Neural crest cell (in vitro differentiated cells): ENCODE measurements around the gene CEACAM3. TPM values are rescaled to one million over a fixed set of nuclear protein-coding genes. Genes with fewer than 3 reads are reported as not detected.

ENCODE experiments used
- DNase-seq: peaks from one replicate; pipeline ENCODE4 v3.0.0; 2021; ENCODE audit warnings: low read depth, mixed read lengths, low spot score
- H3K27ac Mint-ChIP-seq: one replicate; pipeline ENCODE4 v1.8.0; 2021; ENCODE audit warnings: mild to moderate bottlenecking, mixed read lengths; ENCODE audit not compliant: unreplicated experiment
- H3K27me3 Mint-ChIP-seq: 2 replicates; pipeline ENCODE4 v1.8.0; 2021; ENCODE audit warnings: low read depth, mild to moderate bottlenecking, mixed read lengths
- H3K36me3 Mint-ChIP-seq: 2 replicates; pipeline ENCODE4 v1.8.0; 2021; ENCODE audit warnings: low read depth, mild to moderate bottlenecking, mixed read lengths
- H3K4me1 Mint-ChIP-seq: 2 replicates; pipeline ENCODE4 v1.8.0; 2021; ENCODE audit warnings: mixed read lengths
- H3K4me3 Mint-ChIP-seq: one replicate; pipeline ENCODE4 v1.8.0; 2021; ENCODE audit warnings: mild to moderate bottlenecking, mixed read lengths
- H3K9me3 Mint-ChIP-seq: 2 replicates; pipeline ENCODE4 v1.8.0; 2021; ENCODE audit warnings: mixed read lengths
- total RNA-seq: library from RNA; stranded (reverse); gene quantifications from 2 replicates; pipeline ENCODE4 v1.2.1, GENCODE V29; 2021
- TF ChIP-seq, protein P1 (sequence below): fragments of 200-600 bp; sonication (generic); conservative IDR thresholded peaks from 2 replicates; pipeline ENCODE4 v1.5.0; 2021; ENCODE audit warnings: antibody characterized with exemption, mild to moderate bottlenecking

The CEACAM3 gene
- total RNA-seq, 1 donor from 2014 or later: not detected

DNA sequence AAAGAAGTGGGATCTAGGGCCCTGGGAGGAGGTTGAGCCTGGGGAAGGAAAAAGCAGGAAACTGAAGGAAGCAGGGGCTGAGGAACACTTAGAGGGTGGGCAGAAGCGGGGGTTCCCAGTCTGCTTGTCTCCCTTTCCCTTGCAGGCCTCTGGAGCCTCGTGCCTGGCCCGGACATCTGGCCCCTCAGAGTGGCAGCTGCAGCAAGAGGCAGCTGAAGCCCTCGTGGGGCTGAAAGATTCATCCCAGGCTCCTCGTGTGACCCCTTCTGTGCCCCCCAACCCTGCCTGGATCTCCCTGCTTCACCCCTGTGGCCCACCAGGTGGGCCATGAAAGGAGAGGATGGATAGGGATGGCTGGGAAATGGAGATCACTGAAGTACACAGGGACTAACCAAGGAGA, 54.0 kb downstream of the CEACAM3 start:
- Mint-ChIP-seq H3K4me1 (no peaks in the 10 kb centered on the region), H3K36me3 (no peaks in the 10 kb centered on the region), H3K27ac (no peak overlapping the region), H3K27me3 (peaks cover 92% of the 10 kb centered on the region), H3K4me3 (no peak overlapping the region), H3K9me3 (no peaks in the 10 kb centered on the region)
- no peak for DNase-seq
- TF ChIP-seq, protein P1, sequence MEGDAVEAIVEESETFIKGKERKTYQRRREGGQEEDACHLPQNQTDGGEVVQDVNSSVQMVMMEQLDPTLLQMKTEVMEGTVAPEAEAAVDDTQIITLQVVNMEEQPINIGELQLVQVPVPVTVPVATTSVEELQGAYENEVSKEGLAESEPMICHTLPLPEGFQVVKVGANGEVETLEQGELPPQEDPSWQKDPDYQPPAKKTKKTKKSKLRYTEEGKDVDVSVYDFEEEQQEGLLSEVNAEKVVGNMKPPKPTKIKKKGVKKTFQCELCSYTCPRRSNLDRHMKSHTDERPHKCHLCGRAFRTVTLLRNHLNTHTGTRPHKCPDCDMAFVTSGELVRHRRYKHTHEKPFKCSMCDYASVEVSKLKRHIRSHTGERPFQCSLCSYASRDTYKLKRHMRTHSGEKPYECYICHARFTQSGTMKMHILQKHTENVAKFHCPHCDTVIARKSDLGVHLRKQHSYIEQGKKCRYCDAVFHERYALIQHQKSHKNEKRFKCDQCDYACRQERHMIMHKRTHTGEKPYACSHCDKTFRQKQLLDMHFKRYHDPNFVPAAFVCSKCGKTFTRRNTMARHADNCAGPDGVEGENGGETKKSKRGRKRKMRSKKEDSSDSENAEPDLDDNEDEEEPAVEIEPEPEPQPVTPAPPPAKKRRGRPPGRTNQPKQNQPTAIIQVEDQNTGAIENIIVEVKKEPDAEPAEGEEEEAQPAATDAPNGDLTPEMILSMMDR: no peak

DNA sequence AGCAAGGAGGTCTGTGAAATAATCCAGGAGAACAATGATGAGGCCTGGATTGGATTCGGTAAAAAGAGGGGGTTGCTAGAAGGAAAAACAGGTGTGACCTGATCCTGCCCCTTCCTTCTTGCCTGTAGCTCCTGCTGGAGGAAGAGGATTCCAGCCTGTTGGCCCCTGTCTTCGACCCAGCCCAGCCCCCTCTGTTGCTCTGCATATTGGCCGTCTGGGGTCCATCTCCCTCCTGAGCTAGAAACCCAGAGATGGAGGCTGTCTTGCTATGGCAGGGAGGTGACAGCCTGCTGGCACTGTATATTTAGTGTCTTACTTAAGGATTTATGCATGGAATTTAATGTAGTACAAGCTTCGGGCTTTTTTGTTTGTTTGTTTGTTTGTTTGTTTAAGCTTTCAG, 55.1 kb downstream of the CEACAM3 start:
- Mint-ChIP-seq H3K4me3 (no peak overlapping the region), H3K36me3 (no peaks in the 10 kb centered on the region), H3K27me3 (peaks cover 90% of the 10 kb centered on the region), H3K9me3 (no peaks in the 10 kb centered on the region), H3K4me1 (no peaks in the 10 kb centered on the region), H3K27ac (no peak overlapping the region)
- DNase-seq: no peak
- TF ChIP-seq, protein P1: no peak

DNA sequence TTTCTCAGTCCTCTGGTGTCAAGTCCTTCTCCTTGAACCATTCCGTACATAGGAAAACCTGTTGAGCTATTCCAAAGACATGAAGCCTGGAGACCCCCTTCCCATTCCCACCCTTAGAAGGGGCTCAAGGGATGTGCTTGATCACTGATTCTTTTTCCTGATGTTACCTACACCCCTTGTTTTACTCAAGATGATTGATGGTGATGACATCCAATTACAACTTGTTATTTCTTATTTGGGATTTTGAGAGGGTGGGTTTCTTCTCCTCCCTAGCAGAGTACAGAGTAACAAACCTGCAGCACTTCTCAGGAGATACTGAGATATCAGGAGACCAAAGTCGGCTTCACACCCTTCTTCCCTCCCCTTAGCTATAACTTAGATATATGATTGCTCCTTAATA, 57.0 kb downstream of the CEACAM3 start:
- no peaks in the 10 kb centered on the region for H3K9me3 Mint-ChIP-seq
- H3K27me3 Mint-ChIP-seq: peaks cover 95% of the 10 kb centered on the region
- no peak overlapping the region for H3K27ac Mint-ChIP-seq
- DNase-seq: no peak
- no peak overlapping the region for H3K4me3 Mint-ChIP-seq
- no peaks in the 10 kb centered on the region for H3K36me3 Mint-ChIP-seq
- no peaks in the 10 kb centered on the region for H3K4me1 Mint-ChIP-seq
- TF ChIP-seq, protein P1: no peak

DNA sequence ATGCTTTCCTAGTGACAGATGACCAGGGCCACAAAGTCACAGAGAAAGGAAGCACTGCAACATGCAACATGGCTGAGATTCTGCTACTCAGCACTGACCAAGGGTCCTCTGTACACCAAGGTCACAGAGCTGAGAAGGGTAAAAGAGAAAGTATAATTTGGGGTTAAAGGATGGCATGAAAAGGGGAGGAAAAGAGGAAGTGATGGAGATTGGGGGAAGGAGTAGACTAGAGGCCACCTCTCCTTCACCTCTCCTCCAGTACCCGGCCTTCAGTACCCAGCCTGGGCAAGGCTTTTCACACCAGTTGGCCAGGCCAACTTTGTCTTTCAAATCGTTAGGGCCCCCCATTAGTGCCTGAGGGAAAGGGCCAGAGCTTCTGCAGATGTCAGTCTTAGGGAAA, 57.4 kb downstream of the CEACAM3 start:
- Mint-ChIP-seq H3K9me3 (no peaks in the 10 kb centered on the region), H3K27ac (no peak overlapping the region), H3K27me3 (peaks cover 91% of the 10 kb centered on the region), H3K36me3 (no peaks in the 10 kb centered on the region), H3K4me1 (no peaks in the 10 kb centered on the region), H3K4me3 (no peak overlapping the region)
- TF ChIP-seq, protein P1: no peak
- no peak for DNase-seq

DNA sequence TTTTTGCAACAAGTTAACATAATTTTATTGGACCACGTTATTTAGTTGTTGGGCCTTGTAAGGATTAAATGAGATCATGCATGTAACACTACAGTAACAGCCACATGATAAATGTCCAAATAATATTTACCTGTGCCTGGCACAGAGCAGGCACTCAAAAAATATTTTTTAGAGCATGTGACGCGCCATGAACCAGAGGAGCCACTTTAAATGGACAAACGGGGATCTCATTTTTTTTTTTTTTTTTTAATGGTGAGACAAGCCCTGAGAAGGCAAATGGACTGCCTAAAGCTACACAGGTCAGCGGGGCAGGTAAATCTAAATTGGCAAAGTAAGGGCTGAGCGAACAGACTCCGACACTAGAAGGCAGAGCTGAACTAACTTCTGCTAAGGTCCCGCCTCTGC, 62.8 kb downstream of the CEACAM3 start:
- DNase-seq: no peak

More for the DNA sequence above, 62.8 kb downstream of the CEACAM3 start:
- Mint-ChIP-seq H3K27me3 (peaks cover 43% of the 10 kb centered on the region), H3K4me1 (peaks cover 40% of the 10 kb centered on the region), H3K27ac (no peak overlapping the region), H3K36me3 (peaks cover 24% of the 10 kb centered on the region), H3K9me3 (no peaks in the 10 kb centered on the region), H3K4me3 (peak overlapping the region; percentile 94)
- TF ChIP-seq, protein P1: no peak
